Effector CD4-positive, alpha-beta T cell (primary cell): ENCODE data around the gene MYLK4.
"Not testable (repeated sequence)": the region's sequence is repeated elsewhere in the genome, so short reads cannot be mapped to it uniquely, and the experiment has no call there.

Experiments used
- DNase-seq: peaks from one replicate; pipeline ENCODE4 v3.0.0-alpha.2; 2020

Gene MYLK4

GRCh38 chr6:2775003-2775402 is 24.3 kb upstream of the MYLK4 start:
- DNase-seq: no peak

- no peak for DNase-seq
These were observed 22.7 kb upstream of the MYLK4 start for GRCh38 chr6:2773449-2773848.

GRCh38 chr6:2772840-2773239 is 22.1 kb upstream of the MYLK4 start:
- no peak for DNase-seq

GRCh38 chr6:2771079-2771478 is 20.4 kb upstream of the MYLK4 start:
- no peak for DNase-seq

GRCh38 chr6:2770171-2770570 is 19.4 kb upstream of the MYLK4 start:
- no peak for DNase-seq

GRCh38 chr6:2768696-2769095 is 18.0 kb upstream of the MYLK4 start:
- DNase-seq: no peak

- DNase-seq: no peak
These were observed 17.2 kb upstream of the MYLK4 start for GRCh38 chr6:2767657-2768524.

- no peak for DNase-seq
These were observed 16.3 kb upstream of the MYLK4 start for GRCh38 chr6:2766767-2767656.

- peak; percentile 14 for DNase-seq
These were observed 15.4 kb upstream of the MYLK4 start for GRCh38 chr6:2765896-2766766.

GRCh38 chr6:2765166-2765895 is 14.6 kb upstream of the MYLK4 start, which contains the start of gene WRNIP1:
WRNIP1 (plus strand) TSS chr6:2765393; CDS start chr6:2765623, 230 bp downstream.
- DNase-seq: peak; percentile 95

GRCh38 chr6:2764610-2765165 is 14.0 kb upstream of the MYLK4 start:
- DNase-seq: peak; percentile 64

GRCh38 chr6:2763876-2764540 is 13.3 kb upstream of the MYLK4 start:
- DNase-seq: no peak

- DNase-seq: no peak
These were observed 12.7 kb upstream of the MYLK4 start for GRCh38 chr6:2763345-2763841.

- not testable (repeated sequence) for DNase-seq
These were observed 12.1 kb upstream of the MYLK4 start for GRCh38 chr6:2762868-2763267.

GRCh38 chr6:2760882-2761842 is 10.4 kb upstream of the MYLK4 start:
- no peak for DNase-seq

- no peak for DNase-seq
These were observed 8.3 kb upstream of the MYLK4 start for GRCh38 chr6:2758980-2759379.

- no peak for DNase-seq
These were observed 6.0 kb upstream of the MYLK4 start for GRCh38 chr6:2756687-2757224.

GRCh38 chr6:2756241-2756640 is 5.5 kb upstream of the MYLK4 start:
- DNase-seq: no peak

- no peak for DNase-seq
These were observed 4.7 kb upstream of the MYLK4 start for GRCh38 chr6:2755456-2755855.
